ENCODE measurements around the gene SH3GL1.

- no peak for TF ChIP-seq CTCF (IDR thresholded peaks at IDR 0.05)
- TF ChIP-seq POLR2A (IDR thresholded peaks at IDR 0.05): no peak
Observed at GRCh38 chr19:4361152-4362046, 38.9 kb downstream of the SH3GL1 start.

Measured in uterus (tissue), 2 donors.